HG03520 (cell line): ENCODE results near the gene PCGF3.
"Not testable (repeated sequence)": the region's sequence is repeated elsewhere in the genome, so short reads cannot be mapped to it uniquely, and the experiment has no call there.

Source experiments
- ATAC-seq: cut with Tn5 transposase; IDR thresholded peaks from one replicate; pipeline ENCODE4 v1.9.1; 2021; ENCODE audit warnings: mild to moderate bottlenecking, moderate library complexity; ENCODE audit not compliant: unreplicated experiment

Gene PCGF3

GRCh38 chr4:791898-792625, 86.4 kb downstream of the PCGF3 start:
- no peak for ATAC-seq

- ATAC-seq = no peak
Measured at GRCh38 chr4:792626-793092, 87.0 kb downstream of the PCGF3 start.

- no peak for ATAC-seq
Measured at GRCh38 chr4:793093-793861, 87.6 kb downstream of the PCGF3 start.

- no peak for ATAC-seq
Measured at GRCh38 chr4:793941-794621, 88.4 kb downstream of the PCGF3 start.

GRCh38 chr4:794900-795725, 89.5 kb downstream of the PCGF3 start:
- no peak for ATAC-seq

GRCh38 chr4:795726-796119, 90.1 kb downstream of the PCGF3 start:
- no peak for ATAC-seq

GRCh38 chr4:796206-796605, 90.6 kb downstream of the PCGF3 start:
- no peak for ATAC-seq

- no peak for ATAC-seq
Measured at GRCh38 chr4:797066-797465, 91.4 kb downstream of the PCGF3 start.

- no peak for ATAC-seq
Measured at GRCh38 chr4:801436-802124, 95.9 kb downstream of the PCGF3 start.

GRCh38 chr4:803884-804283, 98.3 kb downstream of the PCGF3 start:
- no peak for ATAC-seq

GRCh38 chr4:804804-805203, 99.2 kb downstream of the PCGF3 start:
- ATAC-seq = no peak

GRCh38 chr4:806979-807378, 101.3 kb downstream of the PCGF3 start:
- not testable (repeated sequence) for ATAC-seq

- ATAC-seq = no peak
Measured at GRCh38 chr4:807792-808191, 102.2 kb downstream of the PCGF3 start.

GRCh38 chr4:808860-809570, 103.4 kb downstream of the PCGF3 start:
- no peak for ATAC-seq

- ATAC-seq = no peak
Measured at GRCh38 chr4:813900-814299, 108.3 kb downstream of the PCGF3 start.

- ATAC-seq = no peak
Measured at GRCh38 chr4:814312-814850, 108.7 kb downstream of the PCGF3 start.

GRCh38 chr4:815464-816146, 110.0 kb downstream of the PCGF3 start:
- no peak for ATAC-seq

- ATAC-seq = no peak
Measured at GRCh38 chr4:818106-818921, 112.7 kb downstream of the PCGF3 start.
